GM15510 (cell line): ENCODE data around the gene STAC.

ENCODE experiments used
- POLR2A ChIP-seq: IDR thresholded peaks from 3 replicates; pipeline ENCODE4 v1.6.1; 2011; ENCODE audit warnings: borderline replicate concordance; ENCODE audit not compliant: insufficient read length; ENCODE audit errors: extremely low read depth

STAC gene

GRCh38 chr3:36444909-36445308, 64.6 kb downstream of the STAC start:
- TF ChIP-seq POLR2A, result no peak

- no peak for TF ChIP-seq POLR2A
Observed at GRCh38 chr3:36446276-36446675, 66.0 kb downstream of the STAC start.

DNA sequence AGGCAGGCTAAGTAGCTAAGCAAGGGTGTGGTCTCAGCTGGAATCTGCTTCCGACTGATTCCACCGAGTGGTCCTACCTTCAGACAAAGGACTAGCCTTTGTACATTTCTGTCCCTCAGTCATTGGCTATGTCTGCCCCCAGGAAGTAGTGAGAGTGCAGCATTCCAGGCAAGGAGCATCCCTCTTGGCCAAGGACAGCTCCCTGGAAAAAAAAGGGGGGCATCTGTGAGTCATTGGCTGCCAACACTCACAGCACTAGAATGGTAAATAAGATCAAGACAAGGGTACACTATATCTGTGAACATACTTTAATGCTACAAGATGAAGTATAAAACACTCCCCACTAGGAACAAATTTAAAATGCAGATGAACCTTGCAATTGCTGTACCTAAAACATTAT, 66.8 kb downstream of the STAC start:
- TF ChIP-seq POLR2A, result no peak

- no peak for TF ChIP-seq POLR2A
Observed at GRCh38 chr3:36451816-36452215, 71.5 kb downstream of the STAC start.

GRCh38 chr3:36455406-36455805, 75.1 kb downstream of the STAC start:
- no peak for TF ChIP-seq POLR2A

DNA sequence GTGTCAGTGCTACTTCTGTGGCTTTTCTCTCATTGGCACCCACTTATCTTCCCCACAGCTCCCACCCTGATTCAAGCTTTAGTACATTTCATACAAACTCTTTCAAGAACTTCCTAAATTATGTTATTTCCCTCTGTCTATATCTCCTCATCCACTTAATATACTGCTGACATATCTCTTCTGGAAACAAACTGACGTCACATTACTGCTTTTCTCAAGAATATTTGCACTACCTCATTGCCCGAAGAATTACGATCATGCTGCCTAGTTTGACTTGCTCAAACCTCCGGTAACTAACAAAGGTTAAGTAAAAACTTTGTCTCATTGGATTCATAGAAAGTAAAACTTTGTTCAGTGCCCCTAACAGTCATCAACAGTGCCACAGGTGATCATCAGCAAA, 76.5 kb downstream of the STAC start:
- TF ChIP-seq POLR2A, result no peak

GRCh38 chr3:36457667-36458066, 77.4 kb downstream of the STAC start:
- no peak for TF ChIP-seq POLR2A

GRCh38 chr3:36459177-36459576, 78.9 kb downstream of the STAC start:
- TF ChIP-seq POLR2A, result no peak

GRCh38 chr3:36461597-36461996, 81.3 kb downstream of the STAC start:
- no peak for TF ChIP-seq POLR2A

GRCh38 chr3:36475558-36475957, 95.3 kb downstream of the STAC start:
- no peak for TF ChIP-seq POLR2A

DNA sequence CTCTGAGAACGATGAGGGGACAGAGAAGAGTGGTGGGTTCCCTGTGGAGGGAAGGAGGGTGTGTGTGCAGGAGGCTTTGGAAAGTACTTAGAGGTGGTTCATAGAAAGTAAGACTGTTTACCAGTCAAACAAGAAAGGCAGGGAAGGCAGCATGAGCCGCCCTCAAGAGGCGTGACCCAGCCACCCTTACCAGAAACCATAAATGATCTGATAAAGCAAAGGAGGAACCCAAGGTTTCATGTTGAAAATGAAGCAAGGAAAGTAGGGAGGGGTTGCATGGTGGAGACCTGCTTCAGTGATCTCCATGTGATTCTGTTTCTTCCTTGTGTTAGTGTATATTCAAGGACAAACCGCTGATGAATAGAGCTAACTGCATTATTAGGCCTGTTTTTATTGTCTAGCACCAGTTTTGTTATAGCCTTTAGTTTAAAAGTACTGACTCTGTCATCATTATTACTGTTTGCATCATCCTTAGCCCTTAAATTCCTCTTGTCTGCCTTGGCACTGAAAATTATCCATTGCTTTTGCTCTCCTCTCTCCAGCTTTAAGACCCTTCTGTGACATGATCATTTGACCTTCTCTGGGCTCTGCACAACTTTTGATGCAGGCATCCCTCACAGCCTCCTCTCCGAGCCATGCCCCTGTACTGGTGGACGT, 96.1 kb downstream of the STAC start:
- TF ChIP-seq POLR2A, result no peak

GRCh38 chr3:36477655-36478054, 97.4 kb downstream of the STAC start:
- TF ChIP-seq POLR2A, result no peak

GRCh38 chr3:36480911-36481648, 100.8 kb downstream of the STAC start:
- no peak for TF ChIP-seq POLR2A

DNA sequence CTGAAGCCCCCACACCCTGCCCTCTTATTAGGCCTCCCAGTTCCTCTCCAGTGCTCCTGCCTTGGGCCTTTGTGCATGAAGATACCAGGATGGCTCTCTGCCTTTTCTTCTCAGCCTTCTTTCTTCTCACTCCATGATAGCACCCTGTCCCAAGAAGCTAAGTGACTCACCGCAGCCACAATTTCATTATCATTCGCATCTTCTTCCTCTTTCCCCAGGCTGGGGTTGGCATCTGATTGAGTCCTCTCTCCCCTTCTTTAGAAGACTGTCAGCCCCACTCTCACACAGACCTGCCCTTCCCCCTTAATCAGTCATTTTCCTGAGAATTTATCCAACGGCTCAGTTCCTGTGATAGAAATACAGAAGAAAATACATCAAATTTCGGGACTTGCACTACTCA, 102.0 kb downstream of the STAC start:
- TF ChIP-seq POLR2A, result no peak

- TF ChIP-seq POLR2A, result no peak
Observed at GRCh38 chr3:36482880-36483279, 102.6 kb downstream of the STAC start.

DNA sequence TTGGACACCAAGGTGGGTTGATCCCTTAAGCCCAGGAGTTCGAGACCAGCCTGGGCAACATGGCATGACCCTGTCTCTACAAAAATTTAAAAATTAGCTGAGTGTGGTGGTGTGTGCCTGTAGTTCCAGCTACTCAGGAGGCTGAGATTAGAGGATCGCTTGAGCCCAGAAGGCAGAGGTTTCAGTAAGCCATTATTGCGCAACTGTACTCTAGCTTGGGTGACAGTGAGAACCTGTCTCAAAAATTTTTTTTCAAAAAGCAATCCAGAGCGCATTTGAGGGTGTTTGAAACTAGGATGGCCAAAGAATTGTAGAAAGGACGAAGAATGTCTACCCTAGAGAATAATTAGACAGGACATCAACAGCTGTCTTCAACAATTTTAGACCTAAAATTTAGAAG, 103.4 kb downstream of the STAC start:
- no peak for TF ChIP-seq POLR2A

DNA sequence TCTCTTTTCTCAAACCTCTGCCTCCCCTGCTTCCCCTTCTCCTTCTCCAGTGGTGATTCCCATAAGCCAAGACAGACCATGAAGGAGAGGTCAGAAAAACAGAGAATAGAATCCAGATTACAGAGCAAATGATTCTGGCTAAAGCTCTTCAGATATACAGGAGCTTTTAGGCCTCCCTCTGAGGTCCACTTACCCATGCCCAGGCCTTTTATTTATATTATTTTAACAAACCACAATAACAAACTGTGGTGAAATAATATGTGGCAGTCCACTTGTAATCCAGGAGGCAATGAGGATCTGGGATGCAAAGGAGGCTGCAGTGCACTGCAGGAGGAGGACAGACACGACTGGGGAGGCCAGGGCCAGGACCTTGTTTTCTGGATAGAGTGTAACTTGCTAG, 104.1 kb downstream of the STAC start:
- no peak for TF ChIP-seq POLR2A

DNA sequence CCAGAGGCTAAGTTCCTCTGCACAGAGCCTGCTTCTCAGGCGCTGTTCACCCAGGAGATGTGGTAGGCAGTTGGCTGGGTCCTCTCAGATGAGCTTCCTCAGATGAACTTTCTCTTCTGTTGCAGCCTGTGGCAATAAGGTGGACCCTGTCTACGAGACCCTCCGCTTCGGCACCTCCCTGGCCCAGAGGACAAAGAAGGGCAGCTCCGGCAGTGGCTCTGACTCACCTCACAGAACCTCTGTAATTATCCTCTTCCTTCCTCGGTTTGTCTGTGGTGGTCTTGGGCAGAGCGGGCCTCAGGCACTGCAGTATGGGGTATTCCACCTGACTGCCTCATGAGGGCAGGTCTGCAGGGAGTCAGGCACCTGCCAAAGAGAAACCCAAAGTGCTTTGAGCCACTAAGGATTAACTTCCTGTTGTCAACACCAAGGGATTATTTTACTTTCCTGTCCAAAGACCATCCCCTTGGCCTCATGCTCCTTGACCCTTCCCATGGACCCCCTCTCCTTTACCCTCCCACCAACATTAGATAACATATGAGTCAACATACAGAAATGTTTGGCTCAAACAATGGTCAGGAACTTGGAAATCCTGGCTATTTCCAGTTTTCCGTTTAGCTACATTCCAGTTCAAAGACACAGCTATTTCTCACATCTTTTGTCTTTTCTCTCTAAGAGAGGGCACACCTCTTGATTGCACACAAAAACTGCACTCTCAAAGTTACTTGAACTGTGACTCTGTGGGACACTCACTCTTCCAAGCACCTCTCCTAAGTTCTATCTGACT, 105.9 kb downstream of the STAC start:
- no peak for TF ChIP-seq POLR2A
